ENCODE results near the gene JAK1. TPM values are rescaled to one million over a fixed set of nuclear protein-coding genes. Genes with fewer than 3 reads are reported as not detected.

JAK1 gene
- total and polyA plus RNA-seq, 2 donors (not counting 3 experiments of a cell fraction or from before 2014, with no cell fraction given): 68.8 to 177 TPM

DNA sequence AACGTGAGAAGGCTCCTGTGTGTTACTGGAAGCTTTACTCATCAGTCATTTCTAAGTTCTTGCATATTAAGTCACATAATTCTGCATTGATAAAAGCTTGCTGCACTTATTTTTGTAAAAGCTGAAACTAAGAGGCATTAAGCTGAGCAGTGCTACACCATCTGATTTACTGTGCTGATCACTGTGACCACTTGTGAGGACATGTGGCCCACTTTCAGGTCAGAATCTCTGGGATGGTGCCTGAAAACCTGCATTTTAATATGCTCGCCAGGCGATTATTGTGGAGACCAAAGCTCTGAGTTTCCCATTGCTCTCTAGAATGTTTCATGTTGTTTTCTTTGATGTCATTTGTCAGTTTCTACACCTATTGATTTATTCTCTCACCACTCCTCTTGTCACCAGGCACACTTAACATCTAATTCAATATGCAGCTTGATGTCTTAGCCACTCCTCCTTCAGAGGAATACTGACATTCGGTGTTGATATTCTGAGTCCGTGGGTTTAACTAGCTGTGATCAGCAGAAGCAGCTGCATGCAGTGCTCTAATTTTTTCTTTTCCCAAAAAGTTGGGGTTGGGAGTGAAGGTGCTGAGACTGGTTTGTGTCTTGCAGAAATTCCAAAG is 136.2 kb downstream of the JAK1 start:
- POLR2A ChIA-PET: no interaction called here
- dilution Hi-C loops (cut with MboI; ENCODE audit: extremely low pct_ligation_motif_present, low sequenced_read_pairs) (no loop called here), intact Hi-C loops (cut with micrococcal nuclease) (loop anchor here (10.0 kb wide), 1 partner anchor 855 kb away; no protein-coding TSS in a partner anchor)
- no peak overlapping the region for H2AFZ ChIP-seq (ENCODE audit: low read depth, low read length)
- peaks cover 3 to 11% of the 10 kb centered on the region in 2 experiments for H3K36me3 ChIP-seq (ENCODE audit: control insufficient read depth in 2 of 2, extremely low read depth in 1 of 2, insufficient read depth in 2 of 2, low read length in 2 of 2)
- no peaks in the 10 kb centered on the region for H3K9me1 ChIP-seq (replicated peaks; ENCODE audit: control insufficient read depth, extremely low read depth, insufficient read depth, low read length)
- no peak overlapping the region for H3K4me2 ChIP-seq (ENCODE audit: insufficient read depth, low read length)
- DNase-seq (ENCODE audit: low read depth, low spot score) (no peak), FAIRE-seq (no peak)
- CTCF ChIA-PET: interaction anchor here (1.2 kb wide), 1 partner anchor 858 kb away, joined by 3 read pairs; no protein-coding TSS in a partner anchor
- H4K20me1 ChIP-seq (replicated peaks; ENCODE audit: control insufficient read depth, extremely low read depth, insufficient read depth, low read length): no peaks in the 10 kb centered on the region
- H3K4me3 ChIP-seq (replicated peaks in 1 of 3; ENCODE audit: insufficient read depth in 1 of 3, low read depth in 1 of 3, low read length in 3 of 3): no peak overlapping the region
- no peaks in the 10 kb centered on the region for H3K79me2 ChIP-seq (ENCODE audit: control insufficient read depth, insufficient read depth, low read length)
- no TSS peak for BruUV-seq (replicated peaks)
- peaks cover 11% of the 10 kb centered on the region for H3K4me1 ChIP-seq (ENCODE audit: control insufficient read depth, extremely low read depth, insufficient read depth, low read length)
- H3K9ac ChIP-seq (replicated peaks; ENCODE audit: extremely low read depth, insufficient read depth, low read length): no peak overlapping the region
- H3K9me3 ChIP-seq (replicated peaks; ENCODE audit: control insufficient read depth, insufficient read depth, low read length): no peaks in the 10 kb centered on the region
- no peak overlapping the region for H3K27ac ChIP-seq (ENCODE audit: insufficient read depth, low read depth, low read length)
- no peaks in the 10 kb centered on the region for H3K27me3 ChIP-seq (ENCODE audit: control insufficient read depth in 2 of 2, insufficient read depth in 2 of 2, low read length in 2 of 2)
- TF ChIP-seq POLR2A (IDR thresholded peaks at IDR 0.05; ENCODE audit: low read depth, low read length) (peak; percentile 35), JUN (IDR thresholded peaks at IDR 0.05; ENCODE audit: borderline replicate concordance, insufficient read depth, insufficient read length, low read depth) (no peak), MYC (IDR thresholded peaks at IDR 0.05; ENCODE audit: low read depth, low read length) (no peak), FOS (IDR thresholded peaks at IDR 0.05; ENCODE audit: borderline replicate concordance, insufficient read depth, low read length) (no peak)

DNA sequence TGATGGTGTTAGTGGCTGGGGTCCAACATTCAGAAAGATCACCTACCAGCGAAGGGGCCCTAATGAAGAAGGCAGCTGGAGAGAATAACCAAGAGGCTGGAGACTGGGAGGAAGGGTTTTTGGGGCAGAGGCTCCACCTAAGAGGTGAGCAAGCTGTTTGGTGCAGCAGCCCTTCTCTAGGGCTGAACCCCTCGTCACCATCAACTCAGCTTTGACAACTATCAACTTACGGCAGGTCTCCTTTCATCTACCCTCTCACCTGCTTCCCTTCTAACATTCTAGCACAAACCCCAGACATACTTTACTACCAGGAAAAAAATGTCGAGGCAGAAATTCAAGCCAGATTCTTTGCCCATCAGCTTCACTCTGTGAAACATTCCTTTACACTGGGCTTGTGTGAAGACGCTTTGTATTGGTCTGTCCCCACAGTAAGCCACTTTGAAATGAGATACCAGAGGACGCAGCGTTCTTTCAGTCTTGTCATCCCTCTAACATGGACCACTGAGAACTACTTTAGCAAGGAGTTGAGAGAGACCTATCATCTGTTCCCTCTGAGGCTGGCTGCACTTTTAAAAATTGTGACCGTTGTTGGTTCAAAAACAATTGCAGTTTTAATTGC is 136.8 kb downstream of the JAK1 start:
- TF ChIP-seq, protein P1, sequence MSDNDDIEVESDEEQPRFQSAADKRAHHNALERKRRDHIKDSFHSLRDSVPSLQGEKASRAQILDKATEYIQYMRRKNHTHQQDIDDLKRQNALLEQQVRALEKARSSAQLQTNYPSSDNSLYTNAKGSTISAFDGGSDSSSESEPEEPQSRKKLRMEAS (IDR thresholded peaks at IDR 0.05; ENCODE audit: insufficient read depth, insufficient read length): no peak
- TF ChIP-seq MYC (IDR thresholded peaks at IDR 0.05; ENCODE audit: low read depth, low read length): no peak
- no peak for TF ChIP-seq EZH2 (IDR thresholded peaks at IDR 0.05; ENCODE audit: borderline replicate concordance, low read depth, low read length, severe bottlenecking)
- no peak for TF ChIP-seq JUN (IDR thresholded peaks at IDR 0.05; ENCODE audit: borderline replicate concordance, insufficient read depth, insufficient read length, low read depth)
- no peak for TF ChIP-seq FOS (IDR thresholded peaks at IDR 0.05; ENCODE audit: borderline replicate concordance, insufficient read depth, low read length)
- TF ChIP-seq, protein P2, sequence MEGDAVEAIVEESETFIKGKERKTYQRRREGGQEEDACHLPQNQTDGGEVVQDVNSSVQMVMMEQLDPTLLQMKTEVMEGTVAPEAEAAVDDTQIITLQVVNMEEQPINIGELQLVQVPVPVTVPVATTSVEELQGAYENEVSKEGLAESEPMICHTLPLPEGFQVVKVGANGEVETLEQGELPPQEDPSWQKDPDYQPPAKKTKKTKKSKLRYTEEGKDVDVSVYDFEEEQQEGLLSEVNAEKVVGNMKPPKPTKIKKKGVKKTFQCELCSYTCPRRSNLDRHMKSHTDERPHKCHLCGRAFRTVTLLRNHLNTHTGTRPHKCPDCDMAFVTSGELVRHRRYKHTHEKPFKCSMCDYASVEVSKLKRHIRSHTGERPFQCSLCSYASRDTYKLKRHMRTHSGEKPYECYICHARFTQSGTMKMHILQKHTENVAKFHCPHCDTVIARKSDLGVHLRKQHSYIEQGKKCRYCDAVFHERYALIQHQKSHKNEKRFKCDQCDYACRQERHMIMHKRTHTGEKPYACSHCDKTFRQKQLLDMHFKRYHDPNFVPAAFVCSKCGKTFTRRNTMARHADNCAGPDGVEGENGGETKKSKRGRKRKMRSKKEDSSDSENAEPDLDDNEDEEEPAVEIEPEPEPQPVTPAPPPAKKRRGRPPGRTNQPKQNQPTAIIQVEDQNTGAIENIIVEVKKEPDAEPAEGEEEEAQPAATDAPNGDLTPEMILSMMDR (IDR thresholded peaks at IDR 0.05; ENCODE audit: extremely low read depth in 1 of 2, insufficient read depth in 1 of 2, low read depth in 1 of 2, low read length in 2 of 2): no peak
- no peak for TF ChIP-seq GATA2 (IDR thresholded peaks at IDR 0.05; ENCODE audit: insufficient read depth, insufficient read length, low read depth, low read length)
- TF ChIP-seq POLR2A (IDR thresholded peaks at IDR 0.05; ENCODE audit: low read depth, low read length): no peak
- Histone ChIP-seq H3K27me3 (ENCODE audit: control insufficient read depth in 2 of 2, insufficient read depth in 2 of 2, low read length in 2 of 2) (no peaks in the 10 kb centered on the region), H3K4me1 (ENCODE audit: control insufficient read depth, extremely low read depth, insufficient read depth, low read length) (peaks cover 8% of the 10 kb centered on the region), H4K20me1 (replicated peaks; ENCODE audit: control insufficient read depth, extremely low read depth, insufficient read depth, low read length) (no peaks in the 10 kb centered on the region), H3K27ac (ENCODE audit: insufficient read depth, low read depth, low read length) (no peak overlapping the region), H3K4me2 (ENCODE audit: insufficient read depth, low read length) (no peak overlapping the region), H2AFZ (ENCODE audit: low read depth, low read length) (no peak overlapping the region), H3K9ac (replicated peaks; ENCODE audit: extremely low read depth, insufficient read depth, low read length) (no peak overlapping the region), H3K4me3 (replicated peaks in 1 of 3; ENCODE audit: insufficient read depth in 1 of 3, low read depth in 1 of 3, low read length in 3 of 3) (no peak overlapping the region), H3K36me3 (ENCODE audit: control insufficient read depth in 2 of 2, extremely low read depth in 1 of 2, insufficient read depth in 2 of 2, low read length in 2 of 2) (peaks cover 3 to 11% of the 10 kb centered on the region in 2 experiments), H3K9me1 (replicated peaks; ENCODE audit: control insufficient read depth, extremely low read depth, insufficient read depth, low read length) (no peaks in the 10 kb centered on the region), H3K9me3 (replicated peaks; ENCODE audit: control insufficient read depth, insufficient read depth, low read length) (no peaks in the 10 kb centered on the region), H3K79me2 (ENCODE audit: control insufficient read depth, insufficient read depth, low read length) (no peaks in the 10 kb centered on the region)
- intact Hi-C loops (cut with micrococcal nuclease) (loop anchor here (10.0 kb wide), 2 partner anchors 445 to 855 kb away; no protein-coding TSS in a partner anchor), dilution Hi-C loops (cut with MboI; ENCODE audit: extremely low pct_ligation_motif_present, low sequenced_read_pairs) (no loop called here)
- ChIA-PET POLR2A (no interaction called here), CTCF (interaction anchor here (1.2 kb wide), 1 partner anchor 858 kb away, joined by 3 read pairs; no protein-coding TSS in a partner anchor)
- no TSS peak for BruUV-seq (replicated peaks)
- no peak for FAIRE-seq
- no peak for DNase-seq (ENCODE audit: low read depth, low spot score)

All from endothelial cell of umbilical vein (primary cell).